ENCODE measurements around the gene CNTNAP2. TPM values are rescaled to one million over a fixed set of nuclear protein-coding genes. Genes with fewer than 3 reads are reported as not detected.

CNTNAP2 gene
- total and polyA plus RNA-seq, 9 donors, result 0.24 to 7.0 (median 1.5) TPM

GRCh38 chr7:148466120-148466519 lies 2349.5 kb downstream of the CNTNAP2 start:
- Histone ChIP-seq H3K4me1 (ENCODE audit: insufficient read depth) (no peaks in the 10 kb centered on the region), H3K27ac (no peak overlapping the region), H3K36me3 (no peaks in the 10 kb centered on the region), H3K4me3 (no peak overlapping the region), H3K27me3 (no peaks in the 10 kb centered on the region), H3K9me3 (no peaks in the 10 kb centered on the region)
- intact Hi-C loops (cut with DNase I), result no loop called here
- 82 to 87% (median 86%) methylated on average over 3 of the region's 3 CpGs for WGBS, 3 donors
- no peak for DNase-seq
- TF ChIP-seq CTCF (IDR thresholded peaks at IDR 0.05), result no peak
- no peak for TF ChIP-seq POLR2A (IDR thresholded peaks at IDR 0.05)
- no peak for TF ChIP-seq EP300 (IDR thresholded peaks at IDR 0.05)

- TF ChIP-seq POLR2A (IDR thresholded peaks at IDR 0.05) (no peak), CTCF (IDR thresholded peaks at IDR 0.05) (no peak), EP300 (IDR thresholded peaks at IDR 0.05) (no peak)
- Histone ChIP-seq H3K4me1 (ENCODE audit: insufficient read depth) (no peaks in the 10 kb centered on the region), H3K27ac (no peak overlapping the region), H3K27me3 (no peaks in the 10 kb centered on the region), H3K4me3 (no peak overlapping the region), H3K9me3 (no peaks in the 10 kb centered on the region), H3K36me3 (no peaks in the 10 kb centered on the region)
- WGBS, 3 donors, result 90 to 93% (median 91%) methylated on average over 7 of the region's 7 CpGs
- no peak for DNase-seq
- intact Hi-C loops (cut with DNase I), result no loop called here
Measured at GRCh38 chr7:148468700-148469098, 2352.1 kb downstream of the CNTNAP2 start.

Small RNA genes lying within 50 kb of the gene (microRNA-seq; reads per million reads assigned to microRNA genes)
- gene MIR548F4, result 0 reads per million in 3 donors

Small RNA genes lying within 50 kb of the gene (small RNA-seq; reads per million reads assigned to genes)
- gene AC005518.2 (not detected), gene MIR548F4 (not detected), gene RANP2 (not detected), gene RF00012 (not detected), gene RF00019 (not detected), gene RF02271 (not detected), gene RN7SL456P (not detected), gene RN7SL72P (not detected), gene RNA5SP249 (not detected), gene RNU6-1184P (not detected)
